ENCODE results near the gene CEP72. TPM values are rescaled to one million over a fixed set of nuclear protein-coding genes. Genes with fewer than 3 reads are reported as not detected.
"Not testable (repeated sequence)": the region's sequence is repeated elsewhere in the genome, so short reads cannot be mapped to it uniquely, and the experiment has no call there.

CEP72 gene
- total RNA-seq, 2 experiments from 2014 or later = 24.1 to 24.2 TPM

- Mint-ChIP-seq H3K27me3 (peaks cover 5% of the 10 kb centered on the region), H3K4me3 (no peak overlapping the region), H3K27ac (no peak overlapping the region), H3K9me3 (no peaks in the 10 kb centered on the region), H3K4me1 (peaks cover 6% of the 10 kb centered on the region), H3K36me3 (ENCODE audit: low read depth) (no peaks in the 10 kb centered on the region)
- ChIA-PET POLR2A (no interaction called here), CTCF (no interaction called here)
- DNase-seq = no peak
Observed at GRCh38 chr5:675871-676698, 63.9 kb downstream of the CEP72 start.

GRCh38 chr5:676699-677076, 64.5 kb downstream of the CEP72 start:
- CTCF ChIA-PET = no interaction called here
- Mint-ChIP-seq H3K27me3 (peaks cover 5% of the 10 kb centered on the region), H3K9me3 (no peaks in the 10 kb centered on the region), H3K4me1 (peaks cover 6% of the 10 kb centered on the region), H3K27ac (no peak overlapping the region), H3K4me3 (no peak overlapping the region), H3K36me3 (ENCODE audit: low read depth) (no peaks in the 10 kb centered on the region)
- no peak for DNase-seq
- POLR2A ChIA-PET = no interaction called here

GRCh38 chr5:677131-678101, 65.3 kb downstream of the CEP72 start:
- ChIA-PET CTCF (no interaction called here), POLR2A (no interaction called here)
- DNase-seq = peak; percentile 14
- no peaks in the 10 kb centered on the region for H3K9me3 Mint-ChIP-seq
- H3K4me1 Mint-ChIP-seq = peaks cover 6% of the 10 kb centered on the region
- no peaks in the 10 kb centered on the region for H3K36me3 Mint-ChIP-seq (ENCODE audit: low read depth)
- H3K27me3 Mint-ChIP-seq = peaks cover 5% of the 10 kb centered on the region
- H3K4me3 Mint-ChIP-seq = no peak overlapping the region
- no peak overlapping the region for H3K27ac Mint-ChIP-seq

DNA sequence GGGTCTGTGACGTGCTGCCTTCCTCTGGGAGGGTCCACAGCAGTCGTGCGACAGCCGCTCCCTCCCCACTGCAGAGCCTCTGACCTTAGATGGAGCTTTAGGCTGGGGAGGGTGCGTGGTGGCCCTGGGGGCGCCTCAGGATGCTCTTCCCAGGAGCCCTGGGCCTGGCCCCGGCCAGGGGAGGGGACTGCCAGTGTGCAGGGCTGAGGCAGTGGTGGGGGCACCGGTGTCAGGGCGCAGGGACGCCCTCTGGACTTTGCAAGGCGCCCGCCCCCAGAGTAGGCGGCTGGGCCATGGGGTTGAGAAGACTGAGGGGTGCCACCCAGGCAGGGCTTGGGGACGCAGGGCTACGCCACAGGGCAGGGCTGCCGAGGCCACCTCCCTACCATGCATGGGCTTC, 66.4 kb downstream of the CEP72 start:
- H3K27me3 Mint-ChIP-seq; H3K4me3 Mint-ChIP-seq; H3K9me3 Mint-ChIP-seq; CTCF ChIA-PET; POLR2A ChIA-PET; H3K36me3 Mint-ChIP-seq (ENCODE audit: low read depth); H3K27ac Mint-ChIP-seq; H3K4me1 Mint-ChIP-seq: not testable (repeated sequence)
- DNase-seq = peak; percentile 4

DNA sequence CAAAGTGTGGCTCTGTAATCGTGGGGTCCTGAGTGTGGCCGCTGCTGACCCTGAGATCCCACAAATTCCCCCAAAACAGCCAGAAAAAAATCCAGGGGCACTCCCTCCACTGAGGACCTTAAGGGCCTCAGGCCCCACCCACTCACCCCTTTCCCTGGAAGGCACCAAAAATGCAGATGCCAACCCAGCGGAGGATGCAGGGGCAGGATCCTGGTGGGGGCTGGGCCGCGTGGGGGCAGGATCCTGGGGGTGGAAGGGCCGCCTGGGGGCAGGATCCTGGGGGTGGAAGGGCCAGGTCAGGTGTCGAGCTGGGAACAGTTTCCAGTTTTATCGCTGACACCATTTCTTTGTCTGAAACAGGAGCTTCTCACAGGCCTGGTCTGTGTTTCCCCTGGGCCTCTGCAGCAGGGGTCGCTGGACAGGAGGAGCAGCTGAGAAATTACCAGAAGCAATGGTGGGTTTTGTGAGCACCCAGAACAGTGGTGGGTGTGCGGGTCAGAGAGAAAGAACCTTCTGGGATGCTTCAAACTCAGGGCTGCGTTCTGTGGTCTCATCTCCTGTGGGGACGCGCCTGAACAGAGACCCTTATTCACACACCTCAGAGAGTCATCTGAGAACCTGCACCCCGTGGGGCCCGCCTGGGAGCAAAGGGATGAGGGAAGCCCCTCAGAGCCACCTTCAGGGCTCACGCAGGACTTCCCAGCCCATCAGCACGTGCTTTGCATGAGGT, 67.2 kb downstream of the CEP72 start:
- H3K4me3 Mint-ChIP-seq = not testable (repeated sequence)

GRCh38 chr5:680118-680795, 68.1 kb downstream of the CEP72 start:
- H3K36me3 Mint-ChIP-seq (ENCODE audit: low read depth); H3K27me3 Mint-ChIP-seq; H3K9me3 Mint-ChIP-seq; POLR2A ChIA-PET; H3K4me3 Mint-ChIP-seq; CTCF ChIA-PET; DNase-seq; H3K27ac Mint-ChIP-seq; H3K4me1 Mint-ChIP-seq: not testable (repeated sequence)

More for the DNA sequence above, 67.2 kb downstream of the CEP72 start:
- H3K27me3 Mint-ChIP-seq; H3K27ac Mint-ChIP-seq; H3K4me1 Mint-ChIP-seq; CTCF ChIA-PET; H3K36me3 Mint-ChIP-seq (ENCODE audit: low read depth); POLR2A ChIA-PET; H3K9me3 Mint-ChIP-seq: not testable (repeated sequence)
- peak; percentile 12 for DNase-seq

DNA sequence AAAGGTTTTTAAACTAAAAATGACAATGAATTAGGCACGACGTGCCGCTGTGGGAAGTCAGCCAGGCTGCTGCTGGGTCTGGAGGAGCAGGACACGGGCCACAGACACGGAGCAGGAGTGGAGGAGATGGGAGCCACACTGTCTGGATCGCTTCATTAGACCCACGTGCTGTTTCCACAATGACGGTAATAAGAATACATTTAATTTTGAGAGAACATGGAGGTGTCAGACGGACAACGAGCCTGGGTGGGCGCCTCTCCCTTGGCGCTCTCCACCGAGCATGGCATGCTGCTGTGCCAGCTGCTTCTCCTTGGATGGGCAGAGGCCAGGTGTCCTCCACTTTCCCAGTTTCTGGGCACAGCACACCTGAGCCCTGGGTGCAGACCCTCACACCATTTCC, 68.7 kb downstream of the CEP72 start:
- POLR2A ChIA-PET; CTCF ChIA-PET; H3K27me3 Mint-ChIP-seq; H3K4me1 Mint-ChIP-seq; H3K9me3 Mint-ChIP-seq; H3K27ac Mint-ChIP-seq; H3K4me3 Mint-ChIP-seq; H3K36me3 Mint-ChIP-seq (ENCODE audit: low read depth): not testable (repeated sequence)
- DNase-seq = peak; percentile 4

GRCh38 chr5:681317-682191, 69.4 kb downstream of the CEP72 start:
- H3K27me3 Mint-ChIP-seq; POLR2A ChIA-PET; H3K27ac Mint-ChIP-seq; H3K4me1 Mint-ChIP-seq; H3K36me3 Mint-ChIP-seq (ENCODE audit: low read depth); CTCF ChIA-PET; H3K4me3 Mint-ChIP-seq; H3K9me3 Mint-ChIP-seq: not testable (repeated sequence)
- peak; percentile 11 for DNase-seq

DNA sequence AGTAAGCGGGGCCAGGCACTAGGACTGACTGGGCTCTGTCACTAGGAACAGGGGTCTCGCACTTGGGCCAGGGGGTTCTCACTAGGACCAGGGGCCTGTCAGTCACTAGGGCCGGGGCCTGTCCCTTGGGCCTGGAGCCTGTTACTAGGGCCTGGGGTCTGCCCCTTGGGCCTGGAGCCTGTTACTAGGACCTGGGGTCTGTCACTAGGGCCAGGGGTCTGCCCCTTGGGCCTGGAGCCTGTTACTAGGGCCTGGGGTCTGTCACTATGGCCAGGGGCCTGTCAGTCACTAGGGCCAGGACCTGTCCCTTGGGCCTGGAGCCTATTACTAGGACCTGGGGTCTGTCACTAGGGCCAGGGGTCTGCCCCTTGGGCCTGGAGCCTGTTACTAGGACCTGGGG, 70.1 kb downstream of the CEP72 start:
- POLR2A ChIA-PET; H3K4me1 Mint-ChIP-seq; H3K27ac Mint-ChIP-seq; H3K4me3 Mint-ChIP-seq; H3K36me3 Mint-ChIP-seq (ENCODE audit: low read depth); H3K27me3 Mint-ChIP-seq; H3K9me3 Mint-ChIP-seq: not testable (repeated sequence)
- peak; percentile 9 for DNase-seq
- CTCF ChIA-PET = interaction anchor here (0.7 kb wide), 1 partner anchor 12 kb away, joined by 4 read pairs; no protein-coding TSS in a partner anchor

DNA sequence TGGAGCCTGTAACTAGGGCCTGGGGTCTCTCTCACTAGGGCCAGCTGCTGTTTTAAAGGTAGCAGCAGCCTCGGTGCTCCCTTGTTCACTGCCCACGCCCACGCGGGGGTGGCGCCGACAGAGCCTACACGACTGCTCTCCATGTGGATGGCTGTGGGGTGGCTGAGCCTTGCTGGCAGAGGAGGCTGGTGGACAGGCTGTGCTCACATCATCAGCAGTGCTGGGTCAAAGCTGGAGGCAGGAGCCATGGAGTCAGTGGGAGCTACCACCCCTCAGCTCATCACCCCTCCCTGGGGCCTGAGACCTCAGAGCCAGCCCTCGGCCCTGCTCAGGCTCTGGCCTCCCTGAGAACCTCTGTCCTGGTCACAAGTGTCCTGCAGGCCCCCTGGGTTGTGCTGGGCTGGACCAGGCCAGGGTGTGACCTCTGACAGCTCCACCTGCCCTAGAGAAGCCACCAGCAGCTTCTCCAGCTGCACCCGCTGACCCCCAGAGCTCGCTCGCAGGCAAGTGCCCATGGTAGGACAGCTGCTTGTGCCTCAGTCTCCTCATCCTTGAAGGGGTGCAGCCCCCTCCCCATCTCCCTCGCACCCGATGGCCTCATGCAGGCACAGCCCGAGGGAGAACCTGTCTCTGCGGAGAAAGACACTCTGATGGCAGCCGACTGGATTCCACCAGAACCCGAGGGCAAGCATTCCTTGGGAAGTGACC, 70.7 kb downstream of the CEP72 start:
- H3K4me3 Mint-ChIP-seq; H3K9me3 Mint-ChIP-seq; POLR2A ChIA-PET; H3K27ac Mint-ChIP-seq; H3K4me1 Mint-ChIP-seq; H3K27me3 Mint-ChIP-seq; H3K36me3 Mint-ChIP-seq (ENCODE audit: low read depth): not testable (repeated sequence)
- DNase-seq = peak; percentile 11
- CTCF ChIA-PET = interaction anchor here (0.7 kb wide), 1 partner anchor 12 kb away, joined by 4 read pairs; no protein-coding TSS in a partner anchor

- no peaks in the 10 kb centered on the region for H3K9me3 Mint-ChIP-seq
- H3K4me1 Mint-ChIP-seq = no peaks in the 10 kb centered on the region
- no peaks in the 10 kb centered on the region for H3K36me3 Mint-ChIP-seq (ENCODE audit: low read depth)
- no peak overlapping the region for H3K4me3 Mint-ChIP-seq
- CTCF ChIA-PET = no interaction called here
- POLR2A ChIA-PET = no interaction called here
- H3K27me3 Mint-ChIP-seq = no peaks in the 10 kb centered on the region
- DNase-seq = peak; percentile 12
- no peak overlapping the region for H3K27ac Mint-ChIP-seq
Observed at GRCh38 chr5:683551-684481, 71.7 kb downstream of the CEP72 start.
